ENCODE results near the gene MAN1B1.

GRCh38 chr9:137080260-137081122, 6.3 kb upstream of the MAN1B1 start:
- no peak for TF ChIP-seq YY1 (IDR thresholded peaks at IDR 0.05)
- TF ChIP-seq CTCF (IDR thresholded peaks at IDR 0.05; ENCODE audit: low read depth, low read length, missing input control), result no peak
- no peak for TF ChIP-seq MAX (IDR thresholded peaks at IDR 0.05)
- TF ChIP-seq TAF1 (conservative IDR thresholded peaks at IDR 0.05), result no peak
- TF ChIP-seq REST (IDR thresholded peaks at IDR 0.05), result no peak
- no peak for TF ChIP-seq ZBTB33 (IDR thresholded peaks at IDR 0.05)
- no peak for TF ChIP-seq FOXA2 (IDR thresholded peaks at IDR 0.05)
